ENCODE measurements around the gene PIK3AP1. TPM values are rescaled to one million over a fixed set of nuclear protein-coding genes. Genes with fewer than 3 reads are reported as not detected.
"Not testable (repeated sequence)": the region's sequence is repeated elsewhere in the genome, so short reads cannot be mapped to it uniquely, and the experiment has no call there.

The PIK3AP1 gene
- total and polyA plus RNA-seq, 2 experiments from 2014 or later = not detected

DNA sequence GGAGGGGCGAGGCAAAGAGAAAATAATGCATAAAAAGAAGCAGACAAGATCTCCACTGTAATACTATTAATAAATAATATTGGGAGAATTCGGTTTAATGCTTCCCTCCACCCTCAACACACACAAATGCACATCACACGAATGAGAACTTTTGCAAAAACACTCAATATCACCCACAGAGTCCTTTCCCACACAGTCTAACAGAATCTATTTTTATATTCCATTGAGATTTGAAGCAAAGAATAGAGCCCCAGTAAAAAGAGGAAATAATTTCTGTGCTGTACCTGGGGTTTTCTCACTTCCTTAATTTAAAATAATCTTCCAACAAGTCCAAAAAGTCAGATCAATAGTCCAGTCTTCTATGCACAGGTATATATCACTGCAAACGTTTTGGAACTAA is 17.0 kb downstream of the PIK3AP1 start:
- Histone ChIP-seq H3K79me2 (ENCODE audit: insufficient read depth) (no peaks in the 10 kb centered on the region), H3K9me3 (ENCODE audit: low read depth) (no peaks in the 10 kb centered on the region), H3K4me2 (ENCODE audit: unreplicated experiment) (no peak overlapping the region), H3K9me2 (ENCODE audit: insufficient read depth) (no peaks in the 10 kb centered on the region), H3K9ac (no peak overlapping the region), H3F3A (ENCODE audit: insufficient read depth) (no peaks in the 10 kb centered on the region), H3K27ac (no peak overlapping the region), H2AFZ (no peak overlapping the region), H3K4me1 (ENCODE audit: insufficient read depth) (no peaks in the 10 kb centered on the region), H4K20me1 (ENCODE audit: insufficient read depth) (no peaks in the 10 kb centered on the region), H3K27me3 (replicated peaks; ENCODE audit: insufficient read depth) (no peaks in the 10 kb centered on the region; the same call in 1 of the 2 replicates), H3K36me3 (ENCODE audit: low read depth) (no peaks in the 10 kb centered on the region), H3K4me3 (no peak overlapping the region)
- no peak for TF ChIP-seq EZH2phosphoT487 (IDR thresholded peaks at IDR 0.05; ENCODE audit: insufficient read depth, low read depth)
- no peak for TF ChIP-seq EZH2 (IDR thresholded peaks at IDR 0.05; ENCODE audit: insufficient read depth, poor library complexity, severe bottlenecking)
- in situ Hi-C loops (cut with MboI) = no loop called here
- 16 to 21% methylated on average over 4 of the region's 4 CpGs for WGBS, 2 experiments (ENCODE audit: low coverage in 1 of 2, low lambda C conversion rate in 2 of 2, missing lambda C conversion rate in 2 of 2)
- no peak for DNase-seq

DNA sequence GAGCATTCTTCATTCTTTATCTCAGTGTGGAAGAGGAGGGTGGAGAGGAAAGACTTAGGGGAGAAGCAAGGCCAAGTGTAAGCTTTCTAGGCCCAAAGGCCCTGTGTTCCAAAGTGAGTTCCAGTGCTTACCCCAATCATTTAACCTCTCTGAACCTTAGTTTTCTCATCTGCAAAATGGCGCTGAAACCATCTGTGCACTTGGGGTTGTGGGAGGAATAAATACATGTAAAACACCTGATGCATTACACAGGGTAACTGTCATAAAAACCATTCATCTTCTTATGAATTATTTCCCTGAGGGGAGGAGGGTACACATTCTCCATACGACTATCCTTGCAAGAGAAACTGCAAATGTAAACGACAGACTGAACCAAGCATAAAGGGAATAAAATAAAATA is 19.0 kb downstream of the PIK3AP1 start:
- 44 to 55% methylated on average over 3 of the region's 3 CpGs for WGBS, 2 experiments (ENCODE audit: low coverage in 1 of 2, low lambda C conversion rate in 2 of 2, missing lambda C conversion rate in 2 of 2)
- Histone ChIP-seq H4K20me1 (ENCODE audit: insufficient read depth) (no peaks in the 10 kb centered on the region), H3F3A (ENCODE audit: insufficient read depth) (no peaks in the 10 kb centered on the region), H3K4me1 (ENCODE audit: insufficient read depth) (no peaks in the 10 kb centered on the region), H3K9me3 (ENCODE audit: low read depth) (no peaks in the 10 kb centered on the region), H2AFZ (no peak overlapping the region), H3K4me3 (no peak overlapping the region), H3K4me2 (ENCODE audit: unreplicated experiment) (no peak overlapping the region), H3K9me2 (ENCODE audit: insufficient read depth) (no peaks in the 10 kb centered on the region), H3K27ac (no peak overlapping the region), H3K79me2 (ENCODE audit: insufficient read depth) (no peaks in the 10 kb centered on the region), H3K27me3 (replicated peaks; ENCODE audit: insufficient read depth) (no peaks in the 10 kb centered on the region; the same call in 1 of the 2 replicates), H3K9ac (no peak overlapping the region), H3K36me3 (ENCODE audit: low read depth) (no peaks in the 10 kb centered on the region)
- in situ Hi-C loops (cut with MboI) = no loop called here
- DNase-seq = no peak
- TF ChIP-seq EZH2 (IDR thresholded peaks at IDR 0.05; ENCODE audit: insufficient read depth, poor library complexity, severe bottlenecking) (no peak), EZH2phosphoT487 (IDR thresholded peaks at IDR 0.05; ENCODE audit: insufficient read depth, low read depth) (no peak)

GRCh38 chr10:96700374-96701099 is 19.8 kb downstream of the PIK3AP1 start:
- Histone ChIP-seq H3K27me3 (replicated peaks; ENCODE audit: insufficient read depth) (no peaks in the 10 kb centered on the region; the same call in 1 of the 2 replicates), H2AFZ (no peak overlapping the region), H4K20me1 (ENCODE audit: insufficient read depth) (no peaks in the 10 kb centered on the region), H3F3A (ENCODE audit: insufficient read depth) (no peaks in the 10 kb centered on the region), H3K36me3 (ENCODE audit: low read depth) (no peaks in the 10 kb centered on the region), H3K79me2 (ENCODE audit: insufficient read depth) (no peaks in the 10 kb centered on the region), H3K4me1 (ENCODE audit: insufficient read depth) (no peaks in the 10 kb centered on the region), H3K27ac (no peak overlapping the region), H3K9me3 (ENCODE audit: low read depth) (no peaks in the 10 kb centered on the region), H3K9me2 (ENCODE audit: insufficient read depth) (no peaks in the 10 kb centered on the region), H3K4me3 (no peak overlapping the region), H3K4me2 (ENCODE audit: unreplicated experiment) (no peak overlapping the region), H3K9ac (no peak overlapping the region)
- in situ Hi-C loops (cut with MboI) = no loop called here
- WGBS, 2 experiments (ENCODE audit: low coverage in 1 of 2, low lambda C conversion rate in 2 of 2, missing lambda C conversion rate in 2 of 2) = 72 to 73% methylated on average over 11 to 13 of the region's 13 CpGs
- DNase-seq = no peak
- TF ChIP-seq EZH2 (IDR thresholded peaks at IDR 0.05; ENCODE audit: insufficient read depth, poor library complexity, severe bottlenecking) (no peak), EZH2phosphoT487 (IDR thresholded peaks at IDR 0.05; ENCODE audit: insufficient read depth, low read depth) (no peak)

DNA sequence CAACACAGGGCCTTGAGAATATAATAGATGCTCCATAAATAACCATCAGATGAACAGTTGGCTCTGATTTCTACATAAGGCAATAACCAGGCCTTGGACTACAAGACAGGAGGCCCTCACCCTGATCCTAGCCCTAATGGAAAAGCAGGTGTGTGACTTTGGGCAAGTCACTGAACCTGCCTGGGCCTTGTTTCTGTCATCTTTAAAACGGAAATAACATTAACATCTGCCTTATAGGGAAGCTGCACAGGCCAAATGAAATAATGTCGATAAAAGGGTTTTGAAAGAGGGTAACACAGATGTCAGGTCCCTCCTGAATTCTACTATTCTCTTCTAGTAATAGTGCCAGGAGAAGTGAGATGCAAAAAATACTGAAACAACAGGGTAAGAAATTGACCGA is 20.7 kb downstream of the PIK3AP1 start:
- no peaks in the 10 kb centered on the region for H4K20me1 ChIP-seq (ENCODE audit: insufficient read depth)
- no peak overlapping the region for H3K9ac ChIP-seq
- no peaks in the 10 kb centered on the region for H3F3A ChIP-seq (ENCODE audit: insufficient read depth)
- in situ Hi-C loops (cut with MboI) = no loop called here
- 55 to 58% methylated on average over 3 of the region's 3 CpGs for WGBS, 2 experiments (ENCODE audit: low coverage in 1 of 2, low lambda C conversion rate in 2 of 2, missing lambda C conversion rate in 2 of 2)
- no peaks in the 10 kb centered on the region for H3K79me2 ChIP-seq (ENCODE audit: insufficient read depth)
- H3K4me2 ChIP-seq (ENCODE audit: unreplicated experiment) = no peak overlapping the region
- H3K4me1 ChIP-seq (ENCODE audit: insufficient read depth) = no peaks in the 10 kb centered on the region
- no peak for TF ChIP-seq EZH2 (IDR thresholded peaks at IDR 0.05; ENCODE audit: insufficient read depth, poor library complexity, severe bottlenecking)
- TF ChIP-seq EZH2phosphoT487 (IDR thresholded peaks at IDR 0.05; ENCODE audit: insufficient read depth, low read depth) = no peak
- no peaks in the 10 kb centered on the region for H3K36me3 ChIP-seq (ENCODE audit: low read depth)
- no peaks in the 10 kb centered on the region for H3K9me2 ChIP-seq (ENCODE audit: insufficient read depth)
- no peak overlapping the region for H3K27ac ChIP-seq
- no peak for DNase-seq
- H2AFZ ChIP-seq = no peak overlapping the region
- H3K4me3 ChIP-seq = no peak overlapping the region
- no peaks in the 10 kb centered on the region for H3K9me3 ChIP-seq (ENCODE audit: low read depth)
- no peaks in the 10 kb centered on the region; the same call in 1 of the 2 replicates for H3K27me3 ChIP-seq (replicated peaks; ENCODE audit: insufficient read depth)

DNA sequence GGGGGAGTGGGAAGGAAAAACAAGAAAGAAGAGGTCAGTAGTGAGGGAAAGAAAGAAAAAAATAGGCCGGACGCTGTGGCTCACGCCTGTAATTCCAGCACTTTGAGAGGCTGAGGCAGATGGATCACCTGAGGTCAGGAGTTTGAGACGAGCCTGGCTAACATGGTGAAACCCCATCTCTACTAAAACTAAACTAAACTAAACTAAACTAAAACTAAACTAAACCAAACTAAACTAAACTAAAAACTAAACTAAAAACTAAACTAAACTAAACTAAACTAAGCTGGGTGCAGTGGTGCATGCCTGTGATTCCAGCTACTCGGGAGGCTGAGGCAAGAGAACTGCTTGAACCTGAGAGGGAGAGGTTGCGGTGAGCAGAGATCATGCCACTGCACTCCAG is 22.0 kb downstream of the PIK3AP1 start:
- H3K9me3 ChIP-seq (ENCODE audit: low read depth); H3K27me3 ChIP-seq (replicated peaks; ENCODE audit: insufficient read depth); H3K4me1 ChIP-seq (ENCODE audit: insufficient read depth); H3K27ac ChIP-seq; H2AFZ ChIP-seq; H3K79me2 ChIP-seq (ENCODE audit: insufficient read depth); H3K36me3 ChIP-seq (ENCODE audit: low read depth); H3F3A ChIP-seq (ENCODE audit: insufficient read depth); DNase-seq; H3K4me2 ChIP-seq (ENCODE audit: unreplicated experiment); in situ Hi-C loops (cut with MboI); H3K9ac ChIP-seq; H3K9me2 ChIP-seq (ENCODE audit: insufficient read depth); H4K20me1 ChIP-seq (ENCODE audit: insufficient read depth); H3K4me3 ChIP-seq: not testable (repeated sequence)
- 74 to 80% methylated on average over 6 of the region's 6 CpGs for WGBS, 2 experiments (ENCODE audit: low coverage in 1 of 2, low lambda C conversion rate in 2 of 2, missing lambda C conversion rate in 2 of 2)
